NT2/D1 (cell line): ENCODE results near the gene FRAS1.
"Not testable (repeated sequence)": the region's sequence is repeated elsewhere in the genome, so short reads cannot be mapped to it uniquely, and the experiment has no call there.

ENCODE experiments used
- DNase-seq: peaks from one replicate; pipeline ENCODE4 v3.0.0-alpha.2; 2011; ENCODE audit warnings: low read depth, low spot score
- H3K27me3 ChIP-seq: 2 replicates; pipeline ENCODE4 v1.6.0; 2011; ENCODE audit warnings: mild to moderate bottlenecking; ENCODE audit not compliant: insufficient read length, insufficient read depth
- H3K36me3 ChIP-seq: 2 replicates; pipeline ENCODE4 v1.6.1; 2011; ENCODE audit warnings: mild to moderate bottlenecking, low read length, mixed read lengths; ENCODE audit not compliant: insufficient read depth, insufficient read length
- H3K4me1 ChIP-seq: 2 replicates; pipeline ENCODE4 v1.5.1; 2011; ENCODE audit not compliant: insufficient read depth, insufficient read length
- H3K4me3 ChIP-seq: 2 replicates; pipeline ENCODE4 v1.5.1; 2011; ENCODE audit warnings: low read depth; ENCODE audit not compliant: insufficient read length
- H3K9ac ChIP-seq: 2 replicates; pipeline ENCODE4 v1.6.0; 2011; ENCODE audit warnings: low read depth; ENCODE audit not compliant: insufficient read length
- H3K9me3 ChIP-seq: 2 replicates; pipeline ENCODE4 v1.5.1; 2011; ENCODE audit warnings: mild to moderate bottlenecking, low read length; ENCODE audit not compliant: insufficient read depth
- SUZ12 ChIP-seq: IDR thresholded peaks from 2 replicates; pipeline ENCODE4 v1.6.1; 2011; ENCODE audit not compliant: insufficient read length, insufficient read depth; ENCODE audit errors: extremely low read depth
- YY1 ChIP-seq: IDR thresholded peaks from 2 replicates; pipeline ENCODE4 v1.6.1; 2011; ENCODE audit not compliant: insufficient read length, insufficient read depth
- ZNF274 ChIP-seq: IDR thresholded peaks from 2 replicates; pipeline ENCODE4 v1.6.1; 2011; ENCODE audit warnings: mild to moderate bottlenecking, low read depth, low read length

Gene FRAS1

GRCh38 chr4:78091534-78091933 is 34.4 kb downstream of the FRAS1 start:
- TF ChIP-seq YY1 (no peak), ZNF274 (no peak), SUZ12 (no peak)
- Histone ChIP-seq H3K36me3 (no peaks in the 10 kb centered on the region), H3K27me3 (no peaks in the 10 kb centered on the region), H3K4me3 (no peak overlapping the region), H3K9me3 (peaks cover 15% of the 10 kb centered on the region; the same call in 1 of the 2 replicates), H3K4me1 (no peaks in the 10 kb centered on the region), H3K9ac (no peak overlapping the region)
- no peak for DNase-seq

- peaks cover 17% of the 10 kb centered on the region; the same call in 1 of the 2 replicates for H3K9me3 ChIP-seq
- H3K36me3 ChIP-seq, H3K4me3 ChIP-seq: not testable (repeated sequence)
Measured at GRCh38 chr4:78092350-78092749, 35.2 kb downstream of the FRAS1 start.

GRCh38 chr4:78092850-78093249 is 35.7 kb downstream of the FRAS1 start:
- peaks cover 17% of the 10 kb centered on the region; the same call in 1 of the 2 replicates for H3K9me3 ChIP-seq
- TF ChIP-seq ZNF274 (no peak), YY1 (no peak), SUZ12 (no peak)
- H3K27me3 ChIP-seq, result no peaks in the 10 kb centered on the region
- H3K4me1 ChIP-seq, result no peaks in the 10 kb centered on the region
- no peak overlapping the region for H3K4me3 ChIP-seq
- H3K9ac ChIP-seq, result peak overlapping the region; percentile 10
- DNase-seq, result peak; percentile 43
- no peaks in the 10 kb centered on the region for H3K36me3 ChIP-seq

More at GRCh38 chr4:78092350-78092749, 35.2 kb downstream of the FRAS1 start:
- H3K4me1 ChIP-seq, H3K27me3 ChIP-seq, DNase-seq: not testable (repeated sequence)
- H3K9ac ChIP-seq, result peak overlapping the region; percentile 10

GRCh38 chr4:78095081-78095480 is 38.0 kb downstream of the FRAS1 start:
- no peaks in the 10 kb centered on the region for H3K4me1 ChIP-seq
- H3K36me3 ChIP-seq, result no peaks in the 10 kb centered on the region
- H3K4me3 ChIP-seq, result no peak overlapping the region
- H3K27me3 ChIP-seq, result no peaks in the 10 kb centered on the region
- no peak for TF ChIP-seq YY1
- TF ChIP-seq SUZ12, result no peak
- TF ChIP-seq ZNF274, result no peak
- peaks cover 17% of the 10 kb centered on the region; the same call in 1 of the 2 replicates for H3K9me3 ChIP-seq
- no peak for DNase-seq
- no peak overlapping the region for H3K9ac ChIP-seq

- no peak overlapping the region for H3K9ac ChIP-seq
- no peaks in the 10 kb centered on the region for H3K4me1 ChIP-seq
- no peaks in the 10 kb centered on the region for H3K36me3 ChIP-seq
- TF ChIP-seq SUZ12 (no peak), YY1 (no peak)
- no peak overlapping the region for H3K4me3 ChIP-seq
- DNase-seq, result no peak
- peaks cover 17% of the 10 kb centered on the region; the same call in 1 of the 2 replicates for H3K9me3 ChIP-seq
- H3K27me3 ChIP-seq, result no peaks in the 10 kb centered on the region
Measured at GRCh38 chr4:78099058-78099457, 41.9 kb downstream of the FRAS1 start.

- Histone ChIP-seq H3K9me3 (peaks cover 19% of the 10 kb centered on the region; the same call in 1 of the 2 replicates), H3K4me1 (no peaks in the 10 kb centered on the region), H3K36me3 (no peaks in the 10 kb centered on the region), H3K27me3 (no peaks in the 10 kb centered on the region), H3K9ac (no peak overlapping the region), H3K4me3 (no peak overlapping the region)
- no peak for DNase-seq
- TF ChIP-seq ZNF274 (no peak), YY1 (no peak), SUZ12 (no peak)
Measured at GRCh38 chr4:78100060-78100459, 42.9 kb downstream of the FRAS1 start.

GRCh38 chr4:78119698-78120097 is 62.6 kb downstream of the FRAS1 start:
- H3K27me3 ChIP-seq, result no peaks in the 10 kb centered on the region
- no peak for DNase-seq
- H3K4me1 ChIP-seq, result no peaks in the 10 kb centered on the region
- H3K9ac ChIP-seq, result no peak overlapping the region
- no peaks in the 10 kb centered on the region for H3K36me3 ChIP-seq
- no peaks in the 10 kb centered on the region for H3K9me3 ChIP-seq
- no peak overlapping the region for H3K4me3 ChIP-seq
- TF ChIP-seq ZNF274, result no peak
- no peak for TF ChIP-seq YY1
- TF ChIP-seq SUZ12, result no peak

- no peak for DNase-seq
- TF ChIP-seq YY1, result no peak
- no peak for TF ChIP-seq ZNF274
- TF ChIP-seq SUZ12, result no peak
- H3K27me3 ChIP-seq, result no peaks in the 10 kb centered on the region
- H3K36me3 ChIP-seq, result no peaks in the 10 kb centered on the region
- H3K9ac ChIP-seq, result no peak overlapping the region
- H3K4me3 ChIP-seq, result no peak overlapping the region
- H3K9me3 ChIP-seq, result no peaks in the 10 kb centered on the region
- H3K4me1 ChIP-seq, result no peaks in the 10 kb centered on the region
Measured at GRCh38 chr4:78120144-78120880, 63.2 kb downstream of the FRAS1 start.
